ENCODE measurements around the gene RIOK3. TPM values are rescaled to one million over a fixed set of nuclear protein-coding genes. Genes with fewer than 3 reads are reported as not detected.

Gene RIOK3
- total RNA-seq (2013; cell fraction: nucleolus; rRNA removed) = 127 and 131 TPM in 2 replicates
- total RNA-seq (2014; rRNA removed) (48.2 and 49.1 TPM in 2 replicates), total RNA-seq (2014; rRNA removed; fragmentation: Illumina TruSeq; extraction: Trizol) (68.8 and 72.4 TPM in 2 replicates), total RNA-seq (2021) (44.1 and 45.6 TPM in 2 replicates), polyA plus RNA-seq (2011; rRNA removed) (87.5 and 132 TPM in 2 replicates), polyA plus RNA-seq (2014; fragmentation: Illumina TruSeq; extraction: Trizol) (59.5 and 68.1 TPM in 2 replicates), polyA plus RNA-seq (2014; fragmentation: Nextera tagmentation; extraction: Ambion mirVana) (10 to 100 TPM; 18.0 to 28.1 TPM), polyA plus RNA-seq (2014; rRNA removed) (36.4 and 41.5 TPM in 2 replicates), polyA plus RNA-seq (2016; fragmentation: Nextera tagmentation; extraction: Ambion mirVana) (10 to 100 TPM; 68.9 to 70.8 TPM), polyA minus RNA-seq (2011; rRNA and poly(A)+ RNA removed) (49.6 and 65.0 TPM in 2 replicates), Bru-seq, nascent RNA (percentile 94 among the genes with signal in this experiment), BruChase-seq, experiment 1, labeled RNA remaining after a 6-hour chase (percentile 95 among the genes with signal in this experiment), BruChase-seq, experiment 2, labeled RNA remaining after a 2-hour chase (percentile 95 among the genes with signal in this experiment)
- polyA plus RNA-seq (2011; ENCODE audit: low read depth) = 41.7 TPM
- 40.0 and 41.4 TPM in 2 replicates for polyA plus RNA-seq (2011; cell fraction: cytosol; rRNA removed)
- 62.5 and 68.4 TPM in 2 replicates for polyA plus RNA-seq (2011; cell fraction: nucleus; rRNA removed)
- polyA plus RNA-seq (2012) = 65.0 and 74.9 TPM in 2 replicates
- polyA minus RNA-seq (2011; cell fraction: cytosol; rRNA and poly(A)+ RNA removed) = 39.8 and 43.3 TPM in 2 replicates
- 32.5 and 48.0 TPM in 2 replicates for polyA minus RNA-seq (2011; cell fraction: nucleus; rRNA and poly(A)+ RNA removed)
- long read RNA-seq, experiment 1, full-length matches to known transcripts = 25 of 32 reads
- long read RNA-seq, experiment 1, partial matches to known transcripts = 4 of 32 reads
- long read RNA-seq, experiment 1, other reads (novel, unspliced or antisense) = 3 of 32 reads
- long read RNA-seq, experiment 2, full-length matches to known transcripts = 61 of 127 reads
- long read RNA-seq, experiment 2, partial matches to known transcripts = 42 of 127 reads
- long read RNA-seq, experiment 2, other reads (novel, unspliced or antisense) = 24 of 127 reads

GRCh38 chr18:23452728-23453679 lies at the start of gene RIOK3:
Gene RIOK3 (plus strand): TSS chr18:23453287. CDS start chr18:23453440, 153 bp downstream.
- CTCF ChIA-PET = interaction anchor here (0.9 to 2.7 kb wide), 13 partner anchors 9 to 132 kb away, joined by 3 to 19 read pairs (median 4); no protein-coding TSS in a partner anchor
- ATAC-seq = peak; percentile 97
- H3K9ac ChIP-seq (ENCODE audit: control insufficient read depth, insufficient read depth, low read length) = peak within 1 kb of the TSS; percentile 75
- H3K4me3 ChIP-seq = peak within 1 kb of the TSS; percentile 84
- 1% methylated on average over 58 of the region's 60 CpGs for WGBS (ENCODE audit: insufficient coverage, insufficient replicate concordance, low lambda C conversion rate, missing lambda C conversion rate)
- H3K36me3 ChIP-seq (ENCODE audit: control insufficient read depth in 2 of 2, insufficient read depth in 2 of 2, low read length in 1 of 2) = 0 out of 4 replicates have a peak, but pooled peaks cover 0 to 3% of the 10 kb centered on the region in 2 experiments
- SMC1A ChIA-PET (ENCODE audit: uncharacterized antibody, unreplicated experiment) = interaction anchor here (0.8 to 3.3 kb wide), 13 partner anchors 9 to 129 kb away, joined by 3 to 19 read pairs (median 8); partner anchors contain the start of gene RMC1
- peaks cover 52% of the 10 kb centered on the region for H3K79me2 ChIP-seq (ENCODE audit: control insufficient read depth, insufficient read depth, low read length)
- TSS peak; percentile 91 for BruUV-seq (replicated peaks)
- H2AFZ ChIP-seq (ENCODE audit: control insufficient read depth, low read depth, low read length) = peak within 1 kb of the TSS; percentile 83
- no peaks in the 10 kb centered on the region for H3K27me3 ChIP-seq (replicated peaks in 1 of 2; ENCODE audit: control insufficient read depth in 2 of 2, insufficient read depth in 2 of 2, low read length in 1 of 2)
- intact Hi-C loops (cut with micrococcal nuclease; ENCODE audit: unreplicated experiment) = loop anchor here (2.0 to 5.0 kb wide), 2 partner anchors 30 to 49 kb away; partner anchors contain the start of gene RMC1
- peak; percentile 86 for DNase-seq (ENCODE audit: low read depth, low spot score)
- POLR2A ChIA-PET = interaction anchor here (0.5 to 2.6 kb wide), 18 partner anchors 10 to 319 kb away, joined by 3 to 17 read pairs (median 4); partner anchors contain the start of gene RMC1
- H3K4me1 ChIP-seq (ENCODE audit: control insufficient read depth, insufficient read depth, low read length) = peaks cover 14% of the 10 kb centered on the region
- no peaks in the 10 kb centered on the region; the same call in 2 of the 3 replicates for H3K9me3 ChIP-seq (replicated peaks; ENCODE audit: control insufficient read depth, insufficient read depth, low read length)
- peak within 1 kb of the TSS; percentile 77 for H3K4me2 ChIP-seq (ENCODE audit: control insufficient read depth, insufficient read depth)
- FAIRE-seq = peak; percentile 88
- RAD21 ChIA-PET (ENCODE audit: unreplicated experiment) = interaction anchor here (0.7 to 2.9 kb wide), 15 partner anchors 13 to 225 kb away, joined by 3 to 11 read pairs (median 4); no protein-coding TSS in a partner anchor
- in situ Hi-C loops (cut with MboI) = loop anchor here (25.0 kb wide), 1 partner anchor 1841 kb away; the partner anchor contains the start of genes ESCO1 and SNRPD1
- H4K20me1 ChIP-seq (ENCODE audit: control insufficient read depth, insufficient read depth) = no peaks in the 10 kb centered on the region
- H3K27ac ChIP-seq (ENCODE audit: control insufficient read depth, insufficient read depth) = peak within 1 kb of the TSS; percentile 78
- TF ChIP-seq ZSCAN29 (IDR thresholded peaks at IDR 0.05) = no peak
- TF ChIP-seq ZNF274 (IDR thresholded peaks at IDR 0.05; ENCODE audit: insufficient read depth, insufficient read length) = no peak
- peak; percentile 64; the same call in 1 of the 2 replicates for TF ChIP-seq RUNX3 (IDR thresholded peaks at IDR 0.05; ENCODE audit: low read length)
- no peak for TF ChIP-seq ZNF622 (IDR thresholded peaks at IDR 0.05)
- TF ChIP-seq PKNOX1 (IDR thresholded peaks at IDR 0.05) = peak; percentile 75
- peak; percentile 65 for TF ChIP-seq MLLT1 (IDR thresholded peaks at IDR 0.05)
- peak; percentile 21 for TF ChIP-seq SIX5 (IDR thresholded peaks at IDR 0.05; ENCODE audit: low read depth, low read length, severe bottlenecking)
- peak; percentile 78 for TF ChIP-seq MAX (IDR thresholded peaks at IDR 0.05; ENCODE audit: low read depth, low read length)
- no peak for TF ChIP-seq ZNF384 (IDR thresholded peaks at IDR 0.05; ENCODE audit: borderline replicate concordance, low read depth, low read length)
- TF ChIP-seq SP1 (IDR thresholded peaks at IDR 0.05; ENCODE audit: low read depth, low read length) = no peak

All from GM12878 (cell line).